Fibroblast of the conjunctiva (primary cell): ENCODE results near the gene FBXO41.
A peak's percentile ranks its signal among the peaks of the same experiment; 100 is the strongest.

Experiments used
- DNase-seq: peaks from one replicate; pipeline ENCODE4 v3.0.0-alpha.2; 2010; ENCODE audit warnings: low read depth

Gene FBXO41

DNA sequence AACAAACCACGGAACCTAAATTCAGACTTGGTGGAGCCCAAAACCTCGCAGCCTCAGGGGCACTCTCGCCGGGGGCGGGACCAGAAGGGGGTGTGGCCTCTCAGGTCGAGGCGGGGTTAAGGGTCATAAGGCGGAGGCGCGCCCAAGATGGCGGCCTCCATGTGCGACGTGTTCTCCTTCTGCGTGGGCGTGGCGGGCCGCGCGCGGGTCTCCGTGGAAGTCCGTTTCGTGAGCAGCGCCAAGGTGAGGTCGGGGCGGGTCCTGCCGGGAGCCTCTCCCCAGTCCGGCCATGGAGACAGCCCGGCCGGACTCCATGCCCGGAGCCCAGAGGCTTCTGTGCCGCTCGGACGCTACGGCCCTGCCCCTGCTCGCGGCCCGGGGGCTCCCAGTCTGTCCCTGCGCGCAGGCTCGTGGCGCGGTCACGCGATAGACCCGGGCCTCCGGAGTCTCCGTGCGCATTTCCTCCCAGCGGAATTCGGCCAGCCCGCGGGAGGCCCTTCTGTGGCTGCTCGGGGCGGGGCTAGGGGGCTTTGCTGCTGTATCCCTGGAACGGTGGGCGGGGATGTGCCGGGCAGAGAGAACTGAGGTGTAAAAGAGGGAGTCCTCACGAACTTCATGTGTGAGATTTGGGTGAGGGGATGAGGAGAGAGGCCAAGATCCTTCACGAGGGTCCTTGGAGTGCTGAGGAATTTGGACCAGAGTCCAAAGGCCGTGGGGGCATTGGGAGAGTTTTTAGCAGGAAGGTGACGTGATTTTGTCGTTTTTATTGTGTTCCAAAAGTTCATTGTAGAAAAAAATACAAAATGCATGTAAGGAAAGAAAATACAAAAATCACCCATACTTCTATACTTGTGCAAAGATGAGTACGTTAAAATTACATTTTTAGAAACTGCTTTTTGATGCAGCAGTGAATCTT is 69.9 kb downstream of the FBXO41 start, which contains the start of gene SMYD5:
SMYD5 (plus strand) TSS at position 126 of the 916 bp plus-strand sequence; CDS start at position 148, 22 bp downstream.
- DNase-seq: peak; percentile 61

DNA sequence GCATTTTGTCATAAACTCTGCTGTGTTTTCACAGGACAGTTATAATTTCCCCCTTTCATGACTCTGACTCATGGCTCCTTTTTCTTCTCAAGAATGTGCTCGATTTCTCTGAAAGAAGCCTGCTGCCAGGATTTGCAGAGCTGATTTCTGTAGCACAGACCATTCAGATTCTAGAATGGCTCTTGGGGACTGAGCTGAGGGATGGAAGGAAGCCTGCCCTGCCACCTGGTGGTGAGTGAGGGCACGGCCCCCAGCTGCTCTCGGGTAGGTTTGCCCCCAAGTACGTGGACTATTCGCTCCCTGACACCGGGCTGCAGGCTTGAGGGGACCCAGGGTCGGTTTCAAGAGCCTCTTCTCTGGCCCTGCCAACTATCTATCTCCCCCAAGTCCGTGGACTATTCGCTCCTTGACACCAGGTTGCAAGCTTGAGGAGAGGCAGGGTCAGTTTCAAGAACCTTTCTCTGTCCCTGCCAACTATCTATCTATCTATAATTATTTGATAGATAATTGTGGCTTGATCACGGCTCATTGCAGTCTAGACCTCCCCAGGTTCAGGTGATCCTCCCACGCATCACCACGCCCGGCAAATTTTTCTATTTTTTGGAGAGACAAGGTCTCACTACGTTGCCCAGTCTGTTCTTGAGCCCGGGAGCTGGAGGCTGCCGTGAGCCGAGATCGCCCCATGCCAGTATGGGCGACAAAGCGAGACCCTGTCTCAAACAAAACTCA is 71.7 kb downstream of the FBXO41 start:
- DNase-seq: peak; percentile 68

DNA sequence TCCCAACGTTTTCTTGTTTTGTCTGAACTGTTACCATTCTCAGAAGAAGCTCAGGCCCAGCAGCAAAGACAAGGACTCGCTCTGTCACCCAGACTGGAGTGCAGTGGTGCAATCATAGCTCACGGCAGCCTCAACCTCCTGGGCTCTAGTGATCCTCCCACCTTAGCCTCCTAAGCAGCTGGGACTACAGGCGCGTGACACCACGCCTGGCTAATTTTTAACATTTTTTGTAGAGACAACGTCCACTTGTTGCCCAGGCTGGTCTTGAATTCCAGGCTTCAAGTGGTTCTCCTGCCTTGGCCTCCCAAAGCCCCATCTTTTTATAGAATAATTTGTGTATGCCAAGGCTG is 72.2 kb downstream of the FBXO41 start:
- DNase-seq: no peak

DNA sequence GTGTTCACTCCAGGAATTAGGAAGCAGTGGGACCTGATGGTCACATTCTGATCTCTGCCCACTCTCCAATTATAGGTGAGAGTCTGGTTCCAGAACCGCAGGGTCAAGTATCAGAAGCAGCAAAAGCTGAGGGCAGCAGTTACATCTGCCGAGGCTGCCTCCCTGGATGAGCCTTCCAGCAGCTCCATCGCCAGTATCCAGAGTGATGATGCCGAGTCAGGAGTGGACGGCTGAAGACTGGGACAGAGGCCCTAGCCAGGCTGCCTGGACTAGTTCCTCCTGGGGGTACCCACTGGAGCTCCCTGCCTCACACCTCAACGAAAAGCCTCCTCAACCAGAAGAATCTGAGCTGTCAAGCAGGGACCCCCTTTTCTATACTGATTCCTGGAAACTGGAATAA is 73.6 kb downstream of the FBXO41 start:
- DNase-seq: no peak

DNA sequence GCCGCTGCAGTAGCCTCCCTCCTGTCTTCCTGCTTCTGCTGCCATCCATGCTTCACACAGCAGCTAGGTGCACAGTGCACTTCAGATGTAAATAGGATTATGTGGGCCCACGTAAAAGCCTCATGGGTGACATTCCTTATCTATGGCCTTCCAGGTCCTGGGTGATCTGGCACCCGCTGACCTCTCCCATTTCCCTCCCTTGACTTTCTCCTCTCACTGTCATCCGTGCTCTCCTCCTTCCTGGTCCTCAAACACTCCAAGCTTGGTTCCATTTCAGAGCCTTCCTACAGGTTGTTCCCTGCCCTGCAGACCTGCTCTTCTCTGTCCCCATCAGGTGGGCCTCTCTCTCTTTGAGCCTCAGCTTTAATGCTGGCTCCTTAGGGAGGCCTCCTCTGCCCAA is 74.3 kb downstream of the FBXO41 start:
- no peak for DNase-seq

DNA sequence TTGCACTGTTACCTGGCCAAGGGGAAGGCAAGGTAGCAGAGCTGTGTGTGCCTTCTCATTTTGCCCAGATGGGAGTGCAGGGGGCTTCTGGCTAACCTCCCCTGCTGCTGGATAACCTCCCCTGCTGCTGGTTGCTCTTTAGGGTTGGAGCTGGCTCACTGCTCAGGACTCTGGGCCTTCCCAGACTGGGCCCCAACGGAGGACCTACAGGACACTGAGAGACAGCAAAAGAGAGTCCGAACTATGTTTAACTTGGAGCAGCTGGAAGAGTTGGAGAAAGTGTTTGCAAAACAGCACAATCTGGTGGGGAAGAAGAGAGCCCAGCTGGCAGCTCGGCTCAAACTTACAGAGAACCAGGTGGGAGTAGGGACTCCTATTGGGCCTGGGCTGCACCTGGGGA is 76.0 kb downstream of the FBXO41 start:
- DNase-seq: no peak

DNA sequence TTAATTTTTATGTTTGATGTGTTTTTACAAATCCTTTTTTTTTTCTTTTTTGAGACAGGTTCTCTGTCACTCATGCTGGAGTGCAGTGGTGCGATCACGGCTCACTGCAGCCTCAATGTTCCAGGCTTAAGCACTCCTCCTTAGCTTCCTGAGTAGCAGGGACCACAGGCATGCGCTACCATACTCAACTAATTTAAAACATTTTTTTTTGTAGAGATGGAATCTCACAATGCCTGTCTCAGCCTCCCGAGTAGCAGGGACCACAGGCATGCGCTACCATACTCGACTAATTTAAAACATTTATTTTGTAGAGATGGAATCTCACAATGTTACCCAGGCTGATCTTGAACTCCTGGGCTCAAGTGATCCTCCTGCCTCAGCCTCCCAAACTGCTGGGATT is 78.7 kb downstream of the FBXO41 start:
- DNase-seq: no peak
